Central memory CD8-positive, alpha-beta T cell (primary cell): ENCODE results near the gene COL27A1.

Experiments used
- ATAC-seq: fragments of 150-1000 bp; cut with Tn5 transposase; replicated peaks from 2 replicates; pipeline ENCODE4 v1.10.0; 2022; ENCODE audit warnings: mild to moderate bottlenecking, moderate FRiP score, moderate number of reproducible peaks; ENCODE audit not compliant: poor library complexity, severe bottlenecking; ENCODE audit errors: extremely low read depth
- DNase-seq, 2 donors: peaks; one replicate each; pipeline ENCODE4 v3.0.0; 2021; ENCODE audit warnings: low spot score in 2 of 2
- H3K27ac Mint-ChIP-seq: one replicate; pipeline ENCODE4 v1.8.0; 2022; ENCODE audit warnings: low read depth, mild to moderate bottlenecking, moderate library complexity, mixed read lengths
- H3K27me3 Mint-ChIP-seq: one replicate; pipeline ENCODE4 v1.8.0; 2022; ENCODE audit warnings: mixed read lengths
- H3K36me3 Mint-ChIP-seq: one replicate; pipeline ENCODE4 v1.8.0; 2022; ENCODE audit warnings: mild to moderate bottlenecking, moderate library complexity, mixed read lengths; ENCODE audit not compliant: insufficient read depth
- H3K4me1 Mint-ChIP-seq: one replicate; pipeline ENCODE4 v1.8.0; 2022; ENCODE audit warnings: mixed read lengths
- H3K4me3 Mint-ChIP-seq: one replicate; pipeline ENCODE4 v1.8.0; 2022; ENCODE audit warnings: mild to moderate bottlenecking, moderate library complexity, mixed read lengths
- H3K9me3 Mint-ChIP-seq: one replicate; pipeline ENCODE4 v1.8.0; 2022; ENCODE audit warnings: mixed read lengths

COL27A1 gene

GRCh38 chr9:114205171-114206015 is 50.1 kb downstream of the COL27A1 start:
- Mint-ChIP-seq H3K4me3 (no peak overlapping the region), H3K36me3 (no peaks in the 10 kb centered on the region), H3K27ac (no peak overlapping the region), H3K27me3 (peaks cover 13% of the 10 kb centered on the region), H3K9me3 (no peaks in the 10 kb centered on the region), H3K4me1 (no peaks in the 10 kb centered on the region)
- no peak for ATAC-seq
- DNase-seq: no peak

- no peak for ATAC-seq
Observed at GRCh38 chr9:114206221-114206789, 51.0 kb downstream of the COL27A1 start.

GRCh38 chr9:114207034-114207810 is 51.9 kb downstream of the COL27A1 start:
- Mint-ChIP-seq H3K27me3 (peaks cover 13% of the 10 kb centered on the region), H3K4me1 (no peaks in the 10 kb centered on the region), H3K27ac (no peak overlapping the region), H3K36me3 (no peaks in the 10 kb centered on the region), H3K9me3 (no peaks in the 10 kb centered on the region), H3K4me3 (no peak overlapping the region)
- DNase-seq: no peak
- ATAC-seq: no peak

More at GRCh38 chr9:114206221-114206789, 51.0 kb downstream of the COL27A1 start:
- no peak for DNase-seq
- no peaks in the 10 kb centered on the region for H3K36me3 Mint-ChIP-seq
- H3K27ac Mint-ChIP-seq: no peak overlapping the region
- H3K4me1 Mint-ChIP-seq: no peaks in the 10 kb centered on the region
- peaks cover 13% of the 10 kb centered on the region for H3K27me3 Mint-ChIP-seq
- no peak overlapping the region for H3K4me3 Mint-ChIP-seq
- H3K9me3 Mint-ChIP-seq: no peaks in the 10 kb centered on the region

GRCh38 chr9:114207845-114208244 is 52.5 kb downstream of the COL27A1 start:
- Mint-ChIP-seq H3K4me1 (no peaks in the 10 kb centered on the region), H3K36me3 (no peaks in the 10 kb centered on the region), H3K9me3 (no peaks in the 10 kb centered on the region)

GRCh38 chr9:114209151-114209550 is 53.8 kb downstream of the COL27A1 start:
- H3K4me1 Mint-ChIP-seq: no peaks in the 10 kb centered on the region
- peaks cover 13% of the 10 kb centered on the region for H3K27me3 Mint-ChIP-seq
- H3K9me3 Mint-ChIP-seq: no peaks in the 10 kb centered on the region
- H3K4me3 Mint-ChIP-seq: no peak overlapping the region
- ATAC-seq (no peak), DNase-seq (no peak)
- H3K27ac Mint-ChIP-seq: no peak overlapping the region
- H3K36me3 Mint-ChIP-seq: no peaks in the 10 kb centered on the region

More at GRCh38 chr9:114207845-114208244, 52.5 kb downstream of the COL27A1 start:
- Mint-ChIP-seq H3K27ac (no peak overlapping the region), H3K4me3 (no peak overlapping the region), H3K27me3 (peaks cover 13% of the 10 kb centered on the region)
- no peak for ATAC-seq
- no peak for DNase-seq

- no peak for ATAC-seq
- H3K4me1 Mint-ChIP-seq: no peaks in the 10 kb centered on the region
- no peak for DNase-seq
- H3K9me3 Mint-ChIP-seq: no peaks in the 10 kb centered on the region
- no peaks in the 10 kb centered on the region for H3K36me3 Mint-ChIP-seq
- peaks cover 12% of the 10 kb centered on the region for H3K27me3 Mint-ChIP-seq
- H3K27ac Mint-ChIP-seq: no peak overlapping the region
- H3K4me3 Mint-ChIP-seq: no peak overlapping the region
Observed at GRCh38 chr9:114210136-114210535, 54.8 kb downstream of the COL27A1 start.

- H3K9me3 Mint-ChIP-seq: no peaks in the 10 kb centered on the region
- no peaks in the 10 kb centered on the region for H3K4me1 Mint-ChIP-seq
- H3K27me3 Mint-ChIP-seq: peaks cover 6% of the 10 kb centered on the region
- no peak for DNase-seq
- no peak overlapping the region for H3K4me3 Mint-ChIP-seq
- no peak for ATAC-seq
- no peak overlapping the region for H3K27ac Mint-ChIP-seq
- no peaks in the 10 kb centered on the region for H3K36me3 Mint-ChIP-seq
Observed at GRCh38 chr9:114210691-114211276, 55.4 kb downstream of the COL27A1 start.

- Mint-ChIP-seq H3K27me3 (no peaks in the 10 kb centered on the region), H3K4me3 (no peak overlapping the region), H3K9me3 (no peaks in the 10 kb centered on the region), H3K4me1 (no peaks in the 10 kb centered on the region), H3K27ac (no peak overlapping the region), H3K36me3 (no peaks in the 10 kb centered on the region)
- ATAC-seq: no peak
- no peak for DNase-seq
Observed at GRCh38 chr9:114212826-114213225, 57.5 kb downstream of the COL27A1 start.

GRCh38 chr9:114213566-114213965 is 58.2 kb downstream of the COL27A1 start:
- H3K27me3 Mint-ChIP-seq: no peaks in the 10 kb centered on the region
- no peaks in the 10 kb centered on the region for H3K4me1 Mint-ChIP-seq
- no peaks in the 10 kb centered on the region for H3K9me3 Mint-ChIP-seq

GRCh38 chr9:114214181-114214580 is 58.8 kb downstream of the COL27A1 start:
- H3K9me3 Mint-ChIP-seq: no peaks in the 10 kb centered on the region
- no peak overlapping the region for H3K4me3 Mint-ChIP-seq
- no peak for ATAC-seq
- no peak overlapping the region for H3K27ac Mint-ChIP-seq
- no peak for DNase-seq
- no peaks in the 10 kb centered on the region for H3K27me3 Mint-ChIP-seq
- no peaks in the 10 kb centered on the region for H3K4me1 Mint-ChIP-seq
- no peaks in the 10 kb centered on the region for H3K36me3 Mint-ChIP-seq

More at GRCh38 chr9:114213566-114213965, 58.2 kb downstream of the COL27A1 start:
- no peaks in the 10 kb centered on the region for H3K36me3 Mint-ChIP-seq
- H3K4me3 Mint-ChIP-seq: no peak overlapping the region
- no peak overlapping the region for H3K27ac Mint-ChIP-seq
- ATAC-seq: no peak
- no peak for DNase-seq

GRCh38 chr9:114214686-114215414 is 59.5 kb downstream of the COL27A1 start:
- Mint-ChIP-seq H3K4me3 (no peak overlapping the region), H3K36me3 (no peaks in the 10 kb centered on the region), H3K9me3 (no peaks in the 10 kb centered on the region), H3K4me1 (no peaks in the 10 kb centered on the region), H3K27ac (no peak overlapping the region), H3K27me3 (no peaks in the 10 kb centered on the region)
- DNase-seq (no peak), ATAC-seq (no peak)

- H3K4me1 Mint-ChIP-seq: no peaks in the 10 kb centered on the region
- H3K4me3 Mint-ChIP-seq: no peak overlapping the region
- H3K27me3 Mint-ChIP-seq: no peaks in the 10 kb centered on the region
- DNase-seq (no peak), ATAC-seq (no peak)
- no peaks in the 10 kb centered on the region for H3K36me3 Mint-ChIP-seq
- H3K9me3 Mint-ChIP-seq: no peaks in the 10 kb centered on the region
- no peak overlapping the region for H3K27ac Mint-ChIP-seq
Observed at GRCh38 chr9:114216081-114216480, 60.7 kb downstream of the COL27A1 start.
